GM18909 (cell line): ENCODE data around the gene CHST8.

Experiments used
- ATAC-seq: cut with Tn5 transposase; IDR thresholded peaks from one replicate; pipeline ENCODE4 v1.9.1; 2021; ENCODE audit warnings: mild to moderate bottlenecking; ENCODE audit not compliant: unreplicated experiment, poor library complexity

The CHST8 gene

GRCh38 chr19:33819506-33819879, 197.7 kb downstream of the CHST8 start:
- ATAC-seq, result no peak

- no peak for ATAC-seq
Measured at GRCh38 chr19:33819880-33820781, 198.4 kb downstream of the CHST8 start.

GRCh38 chr19:33821871-33822270, 200.1 kb downstream of the CHST8 start:
- no peak for ATAC-seq
